GM19467 (cell line): ENCODE data around the gene BLOC1S6.

Experiments used
- ATAC-seq: cut with Tn5 transposase; IDR thresholded peaks from one replicate; pipeline ENCODE4 v1.9.1; 2021; ENCODE audit warnings: mild to moderate bottlenecking, moderate library complexity; ENCODE audit not compliant: unreplicated experiment

The BLOC1S6 gene

DNA sequence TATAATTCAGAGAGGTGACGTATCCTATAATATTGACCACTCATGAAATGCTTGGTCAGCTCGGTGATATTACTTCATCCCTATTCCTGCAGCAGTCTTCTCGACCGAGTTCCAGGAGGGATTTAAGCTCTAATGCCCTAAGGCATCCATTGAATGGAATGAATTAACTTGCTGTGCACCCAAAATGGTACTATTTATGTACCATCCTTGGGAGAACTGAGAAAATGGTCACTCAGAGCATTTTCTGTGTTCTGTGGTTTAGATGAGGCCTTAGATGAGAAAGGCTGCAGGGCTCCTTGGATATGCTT, 638 bp downstream of the BLOC1S6 start:
- ATAC-seq: no peak

DNA sequence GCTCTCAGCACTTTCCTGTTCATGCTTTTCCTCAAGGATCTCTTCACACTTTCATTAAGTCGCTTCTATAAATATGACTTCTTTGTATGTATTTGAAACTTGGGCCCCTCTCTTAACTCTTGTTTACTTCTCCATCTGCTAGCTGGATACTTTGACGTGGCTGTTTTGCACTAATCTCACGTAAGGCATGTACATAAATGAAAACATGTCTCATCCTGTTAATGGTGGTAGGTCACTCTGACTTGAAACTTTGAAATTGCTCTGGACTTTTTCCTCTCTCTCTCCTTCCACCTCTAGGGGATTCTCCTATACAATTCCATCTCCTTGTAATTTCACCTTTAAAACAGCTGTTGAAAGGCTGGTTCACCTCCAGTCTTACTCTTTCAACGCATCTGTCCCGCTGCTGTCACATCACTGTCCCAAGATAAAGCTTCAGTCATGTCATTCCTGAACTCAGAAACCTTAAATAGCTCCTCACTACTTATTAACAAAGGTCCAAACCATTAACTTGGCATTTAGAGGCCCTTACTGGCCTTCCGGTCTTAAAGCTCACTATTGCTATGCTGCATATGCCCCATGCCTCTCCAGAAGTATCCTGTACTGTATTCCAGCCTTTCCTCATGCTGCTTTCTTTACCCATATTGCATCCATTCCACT, 1.2 kb downstream of the BLOC1S6 start:
- no peak for ATAC-seq

DNA sequence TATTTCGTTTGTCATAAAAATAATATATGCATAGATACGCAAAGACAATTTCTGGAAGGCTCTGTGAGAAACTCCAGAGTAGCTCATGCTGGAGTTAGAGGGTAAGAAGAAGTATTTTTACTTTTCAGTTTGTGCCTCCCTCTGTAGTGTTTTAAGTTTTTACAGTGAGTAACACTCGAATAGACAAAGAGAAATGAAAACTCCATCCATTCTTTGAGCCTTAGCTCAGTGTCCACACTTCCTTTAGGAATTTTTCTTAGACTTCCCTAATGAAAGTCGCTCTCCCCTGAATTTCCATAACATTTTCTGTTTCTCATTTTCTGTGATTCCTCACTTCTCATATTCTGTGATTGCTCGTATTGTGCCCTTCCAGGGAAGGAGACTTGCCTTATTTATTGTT, 2.1 kb downstream of the BLOC1S6 start:
- no peak for ATAC-seq

DNA sequence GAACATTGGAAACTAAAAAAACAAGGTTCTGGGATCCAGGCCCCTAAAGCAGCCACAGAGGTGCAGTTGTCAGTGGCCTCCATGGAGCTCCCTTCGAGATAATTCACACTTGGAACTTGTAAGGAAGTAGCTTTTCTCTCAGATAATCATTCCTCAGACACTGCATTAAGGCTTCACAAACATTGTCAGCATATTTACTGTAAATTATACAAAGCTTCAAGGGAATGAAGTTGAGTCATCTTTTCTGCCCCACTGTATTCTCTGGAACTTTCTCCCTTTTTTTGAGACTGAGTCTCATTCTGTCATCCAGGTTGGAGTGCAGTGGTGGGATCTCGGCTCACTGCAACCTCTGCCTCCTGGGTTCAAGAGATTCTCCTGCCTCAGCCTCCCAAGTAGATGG, 7.1 kb downstream of the BLOC1S6 start:
- no peak for ATAC-seq

DNA sequence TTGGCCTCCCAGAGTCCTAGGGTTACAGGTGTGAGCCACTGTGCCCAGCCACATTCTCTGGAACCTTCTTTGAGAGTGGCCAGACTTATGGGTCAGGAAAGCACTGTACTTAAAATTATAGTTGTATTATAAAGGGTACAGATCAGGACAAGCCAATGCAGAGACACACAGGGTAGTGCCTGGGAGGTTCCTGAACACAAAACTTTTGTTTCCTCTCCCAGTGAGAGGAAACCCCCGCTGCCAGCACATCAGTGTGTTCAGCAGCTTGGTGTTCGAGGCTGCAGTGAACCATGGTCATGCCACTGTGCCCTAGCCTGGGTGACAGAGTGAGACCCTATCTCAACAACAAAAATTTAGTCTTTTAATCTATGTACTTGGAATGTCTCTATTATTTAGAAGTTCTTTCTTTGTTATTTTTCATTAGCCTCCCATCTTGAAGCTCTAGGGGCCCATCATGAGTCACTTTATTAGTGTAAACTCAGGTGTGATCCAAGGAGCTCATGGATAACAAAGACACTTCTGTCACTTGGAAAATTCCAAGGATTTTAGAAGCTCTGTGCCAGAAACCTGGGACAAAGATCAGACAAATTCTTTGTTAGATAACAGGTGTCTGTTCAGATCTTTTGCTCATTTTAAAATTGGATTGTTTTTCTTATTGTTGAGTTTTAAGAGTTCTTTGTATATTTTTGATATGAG, 7.8 kb downstream of the BLOC1S6 start:
- ATAC-seq: no peak

DNA sequence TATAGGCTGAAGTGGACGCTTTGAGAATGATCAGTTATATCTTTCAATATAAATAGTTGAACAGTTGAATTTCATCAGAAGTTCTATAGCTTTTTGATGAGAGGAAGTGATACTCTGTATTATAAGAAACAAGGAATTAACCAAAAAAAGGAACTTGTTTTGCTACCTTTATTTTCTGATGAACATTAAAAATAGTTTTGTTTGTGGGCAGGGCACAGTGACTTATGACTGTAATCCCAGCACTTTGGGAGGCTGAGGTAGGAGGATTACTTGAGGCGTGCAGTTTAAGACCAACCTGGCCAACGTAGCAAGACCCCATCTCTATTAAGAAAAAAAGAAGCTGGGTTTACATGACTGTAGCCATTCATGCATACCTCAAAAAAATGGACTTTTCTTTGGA, 16.7 kb downstream of the BLOC1S6 start:
- no peak for ATAC-seq

DNA sequence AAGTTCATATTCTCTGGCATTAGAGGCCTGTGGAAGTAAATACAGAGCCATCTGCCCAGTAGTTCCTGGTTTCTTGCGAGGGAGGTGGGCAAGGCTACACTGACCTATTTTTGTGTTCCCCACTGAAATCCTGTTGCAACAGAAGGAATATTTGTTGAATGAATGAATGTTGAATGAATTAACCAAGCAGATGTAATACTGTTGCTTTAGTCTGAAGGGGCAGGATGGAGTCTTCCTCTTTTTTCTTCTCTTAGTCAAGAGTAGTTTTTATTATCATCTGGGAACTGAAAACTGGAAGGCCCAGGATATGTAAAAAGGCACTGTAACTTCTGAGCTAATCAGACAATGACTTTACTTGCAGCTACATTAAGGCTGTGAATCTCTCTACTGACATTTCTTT, 17.1 kb downstream of the BLOC1S6 start:
- ATAC-seq: no peak

DNA sequence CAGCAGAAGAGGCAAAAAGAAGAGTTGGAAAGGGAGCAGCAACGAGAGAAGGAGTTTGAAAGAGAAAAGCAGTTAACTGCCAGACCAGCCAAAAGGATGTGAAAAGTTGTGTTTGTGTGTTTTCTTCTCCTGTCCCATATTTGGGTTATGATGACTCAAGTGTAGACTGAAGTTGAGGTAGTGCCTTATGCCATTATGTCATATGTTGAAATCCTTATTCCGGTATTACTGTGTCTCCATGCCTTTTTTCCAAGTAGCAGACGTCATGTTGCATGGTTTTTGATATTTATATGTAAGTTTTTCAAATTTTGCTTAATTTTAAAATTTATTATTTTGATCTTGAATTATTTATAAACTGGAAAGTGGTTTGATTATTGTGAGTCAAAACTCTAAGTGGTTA, 19.2 kb downstream of the BLOC1S6 start:
- no peak for ATAC-seq

DNA sequence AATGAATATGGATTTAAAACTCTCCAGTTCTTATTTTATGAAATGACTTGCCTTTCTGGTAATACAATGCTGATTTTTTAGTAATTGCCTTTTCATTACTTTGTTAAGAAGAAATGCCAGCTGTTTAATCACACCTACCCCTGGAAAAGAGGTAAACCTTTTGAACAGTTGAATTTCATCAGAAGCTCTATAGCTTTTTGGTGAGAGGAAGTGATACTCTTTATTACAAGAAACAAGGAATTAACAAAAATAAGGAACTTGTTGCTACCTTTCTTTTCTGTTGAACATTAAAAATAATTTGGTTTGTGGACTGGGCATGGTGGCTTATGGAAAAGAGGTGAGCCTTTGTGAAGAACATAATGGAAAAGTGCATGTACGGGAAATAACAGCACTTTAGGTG, 19.7 kb downstream of the BLOC1S6 start:
- no peak for ATAC-seq

DNA sequence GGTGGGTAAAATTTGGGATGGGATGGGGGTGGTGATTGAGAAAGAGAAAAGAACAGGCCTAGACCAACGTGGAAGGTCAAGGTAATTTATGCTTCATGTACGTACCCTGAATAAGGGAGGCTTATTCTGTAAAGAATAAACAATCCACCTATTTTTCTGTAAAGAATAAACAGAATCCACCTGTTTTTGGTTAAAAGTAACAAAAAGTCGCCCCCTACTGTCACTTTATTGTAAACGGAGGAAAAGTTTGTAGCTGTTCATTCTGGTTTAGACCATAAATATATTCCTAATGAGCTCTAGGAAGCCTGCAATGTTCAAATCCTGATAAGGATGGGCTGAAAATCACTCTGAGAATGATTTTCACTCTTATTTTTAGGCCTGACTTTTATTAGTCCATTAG, 24.1 kb downstream of the BLOC1S6 start:
- ATAC-seq: no peak

DNA sequence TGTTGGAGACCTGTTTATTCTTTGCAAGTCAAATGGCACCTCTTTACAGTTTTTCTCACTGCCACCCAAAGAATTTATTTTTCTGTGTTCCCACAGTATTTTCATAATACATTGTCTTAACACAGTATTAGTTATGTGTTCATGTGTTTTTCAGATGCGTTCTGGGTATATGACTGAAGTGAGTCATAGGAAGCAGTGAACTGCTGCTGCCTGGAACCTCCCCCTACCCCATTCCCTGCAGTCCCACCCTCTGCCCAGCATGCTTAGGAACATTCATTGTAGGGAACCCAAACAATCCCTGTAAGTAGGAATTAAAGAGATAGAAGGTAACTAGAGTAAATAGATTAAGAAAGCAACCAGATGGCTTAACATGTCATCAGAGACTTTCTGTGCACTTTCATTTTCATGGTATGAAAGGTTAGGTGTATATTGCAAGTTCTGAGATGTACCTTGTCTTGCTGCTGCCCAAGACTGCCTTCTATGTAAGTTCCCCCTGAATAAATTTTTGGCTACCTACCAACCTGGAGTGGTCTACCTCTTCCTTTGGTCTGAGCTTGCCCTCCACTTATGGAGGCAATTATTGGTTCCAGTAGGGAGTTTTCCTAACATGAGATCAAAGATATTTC, 25.7 kb downstream of the BLOC1S6 start:
- ATAC-seq: no peak

DNA sequence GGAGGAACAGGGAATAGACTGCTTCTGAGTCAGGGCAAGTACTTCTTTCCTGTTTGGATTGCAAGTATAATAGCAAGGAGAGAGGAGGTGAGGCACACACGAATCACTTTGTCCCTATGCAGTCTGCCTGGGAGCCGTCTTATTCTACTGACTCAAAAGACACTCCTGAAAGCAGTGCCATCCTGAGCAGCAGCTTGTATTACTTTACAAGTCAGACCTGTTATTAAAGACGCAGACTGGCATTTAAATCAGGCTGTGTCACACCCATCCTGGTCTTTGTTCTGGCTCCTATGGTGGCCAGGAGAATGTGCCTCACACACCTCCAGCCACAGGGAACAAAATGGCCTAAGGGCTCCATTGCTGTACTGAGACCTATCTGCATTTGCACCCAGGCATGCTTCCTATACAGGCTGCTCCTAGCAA, 29.7 kb downstream of the BLOC1S6 start:
- no peak for ATAC-seq

DNA sequence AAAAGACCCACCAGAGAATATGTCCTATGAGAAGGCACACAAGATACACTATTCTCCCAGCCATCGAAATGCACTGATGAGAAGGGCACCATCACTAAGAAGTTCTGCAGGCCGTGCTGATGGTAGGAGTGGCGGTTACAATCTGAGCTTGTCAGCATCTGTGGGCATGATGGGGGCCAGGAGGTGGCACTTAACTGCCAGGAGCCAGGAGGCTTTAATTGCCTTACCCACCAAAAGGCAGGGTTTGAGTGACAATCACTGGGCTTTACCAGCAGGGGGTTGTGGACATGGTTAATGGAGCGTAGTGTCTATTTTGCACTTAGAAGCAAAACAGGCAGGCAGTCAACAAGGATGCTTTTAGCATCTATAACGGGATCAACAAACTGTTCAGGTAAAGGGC, 31.6 kb downstream of the BLOC1S6 start:
- no peak for ATAC-seq

DNA sequence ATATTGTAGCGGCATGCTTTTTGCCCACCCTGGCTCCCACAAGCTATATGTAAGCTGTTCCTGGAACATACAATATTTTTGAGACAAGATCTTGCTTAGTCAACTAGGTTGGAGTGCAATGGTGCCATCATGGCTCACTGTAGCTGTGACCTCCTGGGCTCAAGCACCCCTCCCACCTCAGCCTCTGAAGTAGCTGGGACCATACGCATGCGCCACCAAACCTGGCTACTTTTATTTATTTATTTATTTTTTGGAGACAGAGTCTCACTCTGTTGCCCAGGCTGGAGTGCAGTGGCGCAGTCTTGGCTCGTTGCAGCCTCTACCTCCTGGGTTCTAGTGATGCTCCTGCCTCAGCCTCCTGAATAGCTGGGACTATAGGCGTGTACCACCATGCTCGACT, 41.0 kb downstream of the BLOC1S6 start:
- ATAC-seq: no peak

DNA sequence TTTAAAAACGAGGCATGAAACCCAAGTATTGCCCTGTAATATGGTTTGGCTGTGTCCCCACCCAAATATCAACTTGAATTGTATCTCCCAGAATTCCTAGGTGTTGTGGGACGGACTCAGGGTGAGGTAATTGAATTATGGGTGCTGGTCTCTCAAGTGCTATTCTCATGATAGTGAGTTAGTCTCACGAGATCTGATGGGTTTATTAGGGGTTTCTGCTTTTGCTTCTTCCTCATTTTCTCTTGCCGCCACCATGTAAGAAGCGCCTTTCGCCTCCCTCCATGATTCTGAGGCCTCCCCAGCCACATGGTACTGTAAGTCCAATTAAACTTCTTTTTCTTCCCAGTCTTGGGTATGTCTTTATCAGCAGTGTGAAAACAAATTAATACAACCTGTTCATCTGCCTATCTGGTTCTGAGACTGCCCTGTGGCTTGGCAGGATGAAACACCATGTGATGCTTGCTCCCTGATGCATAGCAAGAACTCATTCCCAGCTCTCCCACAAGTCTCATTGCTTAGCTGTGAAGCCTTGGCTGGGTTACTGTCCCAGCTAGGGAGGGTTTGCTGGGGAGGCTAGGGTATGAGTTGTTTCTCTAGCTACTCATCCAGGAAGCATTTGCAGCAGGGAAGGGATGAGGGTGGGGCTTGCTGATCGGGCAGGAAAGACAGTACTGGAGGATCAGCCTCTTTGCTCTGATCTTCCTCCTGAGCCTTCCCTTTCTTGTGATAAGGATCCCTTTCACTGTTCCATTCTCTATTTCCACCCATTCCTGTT, 43.9 kb downstream of the BLOC1S6 start:
- no peak for ATAC-seq

DNA sequence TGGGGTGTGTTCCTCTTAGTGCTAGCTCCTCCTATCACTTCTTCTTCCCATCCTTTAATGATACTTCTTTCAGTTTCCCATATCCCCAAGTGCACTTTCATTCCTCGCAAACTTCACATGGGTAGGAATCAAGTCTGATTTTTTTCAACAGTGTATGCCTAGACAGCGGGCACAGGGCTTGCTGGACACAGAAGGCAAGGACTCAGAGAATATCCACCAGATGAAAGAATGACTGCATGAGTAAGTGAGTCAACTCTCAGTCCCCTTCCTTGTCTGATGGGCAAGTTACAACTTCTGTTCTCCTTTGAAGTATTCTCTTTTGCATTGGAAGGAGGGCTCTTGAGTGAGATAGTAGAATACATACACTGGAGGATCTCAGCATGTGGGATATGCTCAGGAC, 44.6 kb downstream of the BLOC1S6 start:
- ATAC-seq: no peak

DNA sequence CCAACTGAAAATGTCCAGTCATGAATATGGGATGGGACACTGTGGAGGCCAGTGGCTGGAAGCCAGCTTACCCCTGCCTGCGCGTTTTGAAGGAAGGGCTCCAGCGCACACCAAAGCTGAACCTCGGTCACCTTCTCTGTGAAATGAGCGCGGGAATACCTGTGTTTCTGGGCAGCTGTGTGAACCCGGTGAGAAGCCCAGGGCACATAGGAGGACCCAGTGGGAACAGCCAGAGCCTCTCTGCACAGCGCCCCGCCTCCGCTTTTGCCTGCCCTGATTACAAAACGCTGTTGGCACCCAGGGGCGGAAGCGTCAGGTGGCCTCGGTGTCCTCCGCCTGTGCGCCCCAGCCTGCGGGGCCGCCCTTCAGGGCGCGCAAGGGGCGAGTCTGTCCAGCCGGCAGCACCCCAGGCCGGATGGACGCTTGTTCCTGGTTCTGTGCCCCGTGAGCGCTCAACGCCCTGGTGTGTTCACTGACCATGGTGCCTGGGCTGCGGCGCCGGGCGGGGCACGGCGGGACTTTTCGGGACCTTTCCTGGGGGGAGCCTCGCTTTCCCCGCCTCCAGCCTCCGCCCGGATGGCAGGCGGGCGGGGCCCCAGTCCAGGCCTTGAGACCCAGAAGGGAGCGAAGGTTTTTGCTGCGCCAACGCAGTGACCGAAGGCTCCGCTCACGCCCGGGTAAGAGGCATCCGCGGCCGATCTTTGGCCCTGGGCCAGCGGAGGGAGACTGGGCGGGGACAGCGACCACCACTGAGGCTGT, 47.4 kb downstream of the BLOC1S6 start, which contains the start of gene SQOR:
TSS of gene SQOR (plus strand) at position 598 of the 759 bp plus-strand sequence. CDS start 23,895 bp downstream, outside the sequence.
- peak; percentile 67 for ATAC-seq

DNA sequence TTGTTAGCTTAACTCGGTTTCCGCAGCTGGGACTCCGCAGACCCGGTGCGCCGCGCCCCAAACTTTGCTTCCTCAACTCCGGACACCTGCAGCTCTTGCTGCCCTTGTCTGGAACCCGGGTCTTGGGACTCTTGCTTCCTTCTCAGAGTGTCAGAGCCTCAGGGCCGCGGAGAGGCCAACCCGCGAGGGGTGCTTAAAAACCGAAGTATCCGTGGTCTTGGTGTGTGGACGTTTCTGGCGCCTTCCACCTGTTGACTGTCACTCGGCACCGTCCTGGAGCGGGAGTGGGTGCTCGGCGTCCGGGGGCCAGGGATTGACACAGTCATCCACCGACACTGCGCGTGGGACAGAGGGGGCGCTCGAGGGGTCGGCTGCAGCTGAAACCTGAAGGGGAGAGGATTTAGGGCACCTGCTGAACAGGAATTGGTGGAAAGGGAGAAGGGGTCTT, 48.0 kb downstream of the BLOC1S6 start:
- peak; percentile 36 for ATAC-seq

DNA sequence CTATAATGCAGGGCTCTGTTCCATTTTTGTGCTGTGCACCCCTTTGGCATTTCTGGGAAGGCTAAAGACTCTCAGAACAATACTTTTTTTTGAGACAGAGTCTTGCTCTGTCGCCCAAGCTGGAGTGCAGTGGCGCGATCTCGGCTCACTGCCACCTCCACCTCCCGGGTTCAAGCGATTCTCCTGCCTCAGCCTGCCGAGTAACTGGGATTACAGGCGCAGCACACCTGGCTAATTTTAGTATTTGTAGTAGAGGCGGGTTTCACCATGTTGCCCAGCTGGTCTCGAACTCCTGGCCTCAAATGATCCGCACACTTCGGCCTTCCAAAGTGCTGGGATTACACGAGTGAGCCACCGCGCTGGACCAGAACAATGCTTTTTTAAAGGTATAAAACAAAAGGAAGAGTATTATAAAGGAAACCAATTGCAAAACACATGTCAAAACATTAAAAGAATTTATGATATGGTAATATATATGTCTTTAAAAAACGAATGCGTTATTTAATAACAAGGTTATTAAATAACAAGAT, 48.6 kb downstream of the BLOC1S6 start:
- ATAC-seq: no peak

DNA sequence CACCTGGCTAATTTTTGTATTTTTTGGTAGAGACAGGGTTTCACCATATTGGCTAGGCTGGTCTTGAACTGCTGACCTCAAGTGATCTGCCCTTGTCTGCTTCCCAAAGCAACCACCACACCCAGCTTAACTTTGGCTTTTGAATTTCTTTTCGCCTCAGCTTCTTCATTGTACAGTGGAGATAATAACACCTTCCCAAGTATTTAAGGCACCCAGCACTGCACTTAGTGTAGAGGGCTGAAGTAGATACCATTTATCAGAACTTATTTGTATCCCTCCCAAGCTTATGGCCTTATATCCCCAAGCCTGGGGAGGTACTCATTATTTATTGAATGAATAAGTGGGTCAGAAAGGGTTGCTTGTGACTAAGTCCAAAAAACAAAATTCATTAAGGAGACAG, 50.0 kb downstream of the BLOC1S6 start:
- no peak for ATAC-seq
